Esophagus muscularis mucosa (tissue), 2 donors: Measurements from ENCODE around the gene XPC.

Source experiments
- EP300 ChIP-seq: sonication (generic); formaldehyde crosslinking; IDR thresholded peaks from one replicate; pipeline ENCODE4 v1.6.1; 2017; ENCODE audit warnings: antibody characterized with exemption
- POLR2A ChIP-seq: fragments of 450-650 bp; IDR thresholded peaks from one replicate; pipeline ENCODE4 v1.6.1; 2017; ENCODE audit warnings: antibody characterized with exemption, moderate library complexity, mild to moderate bottlenecking, low read depth

- TF ChIP-seq POLR2A (no peak), EP300 (no peak)
These were observed 48.2 kb downstream of the XPC start for GRCh38 chr3:14130230-14130629.
